ENCODE results near the gene TMEM208. TPM values are rescaled to one million over a fixed set of nuclear protein-coding genes. Genes with fewer than 3 reads are reported as not detected.
A peak's percentile ranks its signal among the peaks of the same experiment; 100 is the strongest.

TMEM208 gene
- polyA plus RNA-seq, 1 of the 3 experiments (the other 2 are of a cell fraction) = 98.2 TPM

DNA sequence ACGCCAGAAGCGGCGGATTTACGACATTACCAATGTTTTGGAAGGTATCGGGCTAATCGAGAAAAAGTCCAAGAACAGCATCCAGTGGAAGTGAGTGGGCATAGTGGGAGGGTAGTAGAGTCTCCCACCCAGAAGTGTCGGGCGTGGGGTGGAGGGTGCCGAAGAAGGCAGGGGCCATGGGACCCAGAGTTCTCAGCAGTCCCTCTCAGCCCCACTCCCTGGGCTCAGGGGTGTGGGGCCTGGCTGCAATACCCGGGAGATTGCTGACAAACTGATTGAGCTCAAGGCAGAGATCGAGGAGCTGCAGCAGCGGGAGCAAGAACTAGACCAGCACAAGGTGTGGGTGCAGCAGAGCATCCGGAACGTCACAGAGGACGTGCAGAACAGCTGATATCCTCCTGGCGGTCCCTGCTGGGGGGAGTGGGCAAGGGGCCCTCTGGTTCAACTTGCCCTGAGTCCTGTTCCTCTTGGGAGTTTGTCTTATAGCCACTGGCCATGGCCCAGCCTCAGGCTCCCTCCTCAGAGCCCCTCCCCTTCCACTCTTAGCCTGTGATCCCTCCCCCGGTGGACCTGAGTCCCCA, 34.1 kb upstream of the TMEM208 start:
- POLR2A ChIA-PET = interaction anchor here (0.6 to 2.9 kb wide), 8 partner anchors 9 to 220 kb away, joined by 3 to 8 read pairs (median 4); partner anchors contain the start of genes NOL3 and TMEM208
- Histone ChIP-seq H3K79me2 (ENCODE audit: insufficient read depth) (peaks cover 50% of the 10 kb centered on the region), H3K9me3 (no peaks in the 10 kb centered on the region), H3K27me3 (ENCODE audit: insufficient read depth) (no peaks in the 10 kb centered on the region), H3K4me1 (ENCODE audit: control insufficient read depth in 1 of 2, insufficient read depth in 2 of 2, low read depth in 1 of 2, low read length in 1 of 2) (peaks cover 8 to 25% of the 10 kb centered on the region in 2 experiments; a peak in 3 of 4 replicates), H3K9ac (peak overlapping the region; percentile 98), H3K4me2 (peak overlapping the region; percentile 100), H3K9me2 (no peaks in the 10 kb centered on the region), H3K27ac (ENCODE audit: low read depth in 2 of 2, low read length in 1 of 2) (peak overlapping the region; percentile 76 to 80; a peak in 2 of 4 replicates), H2AFZ (ENCODE audit: low read depth) (no peak overlapping the region), H3K4me3 (ENCODE audit: low read depth in 2 of 2, low read length in 1 of 2) (peak overlapping the region; percentile 96 to 99), H3F3A (replicated peaks; ENCODE audit: insufficient read depth) (peaks cover 28% of the 10 kb centered on the region), H4K20me1 (ENCODE audit: insufficient read depth) (peaks cover 21% of the 10 kb centered on the region), H3K36me3 (replicated peaks in 1 of 2; ENCODE audit: control insufficient read depth in 1 of 2, insufficient read depth in 2 of 2, low read length in 1 of 2) (peaks cover 29 to 48% of the 10 kb centered on the region in 2 experiments)
- 4% methylated on average over 14 of the region's 17 CpGs for WGBS (ENCODE audit: low lambda C conversion rate)
- CTCF ChIA-PET = interaction anchor here (0.6 to 1.4 kb wide), 9 partner anchors 16 to 369 kb away, joined by 3 to 4 read pairs (median 3); partner anchors contain the start of genes CTCF, NOL3 and TMEM208
- TF ChIP-seq NRF1 (IDR thresholded peaks at IDR 0.05; ENCODE audit: low read depth, low read length) (no peak), MXI1 (IDR thresholded peaks at IDR 0.05; ENCODE audit: low read depth, low read length) (no peak), FOXJ3 (CRISPR knock-in tag; IDR thresholded peaks at IDR 0.05) (no peak), RFX5 (IDR thresholded peaks at IDR 0.05; ENCODE audit: low read length) (no peak), TEAD4 (IDR thresholded peaks at IDR 0.05; ENCODE audit: borderline replicate concordance, insufficient read depth) (no peak)
- DNase-seq = peak; percentile 44

DNA sequence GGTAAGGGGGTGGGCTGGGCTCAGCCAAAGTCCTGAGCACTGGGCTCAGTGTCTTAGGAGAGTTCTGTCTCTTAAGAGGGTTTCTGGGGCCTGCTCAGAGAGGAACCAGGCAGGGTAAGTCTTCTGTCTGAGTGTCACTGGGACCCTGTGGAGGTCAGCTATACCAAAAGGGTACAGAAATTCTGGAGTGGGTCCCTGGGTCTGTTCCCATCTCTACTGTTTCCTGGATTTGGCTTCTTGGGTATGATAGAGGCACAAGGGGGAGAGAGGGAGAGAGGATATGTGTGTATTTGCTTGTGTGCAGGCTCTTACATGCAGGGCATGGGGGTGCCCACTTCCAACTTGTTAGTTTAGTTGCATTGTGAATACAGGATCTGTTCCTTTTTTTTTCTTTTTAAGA, 33.4 kb upstream of the TMEM208 start:
- no peaks in the 10 kb centered on the region for H3K9me3 ChIP-seq
- H4K20me1 ChIP-seq (ENCODE audit: insufficient read depth) = peaks cover 21% of the 10 kb centered on the region
- H3K9me2 ChIP-seq = no peaks in the 10 kb centered on the region
- no peak overlapping the region for H2AFZ ChIP-seq (ENCODE audit: low read depth)
- H3K9ac ChIP-seq = peak overlapping the region; percentile 98
- DNase-seq = no peak
- CTCF ChIA-PET = interaction anchor here (0.9 to 1.8 kb wide), 7 partner anchors 8 to 235 kb away, joined by 3 to 8 read pairs (median 3); partner anchors contain the start of gene TMEM208
- TF ChIP-seq ELF1 (IDR thresholded peaks at IDR 0.05) (no peak), YY1 (IDR thresholded peaks at IDR 0.05; ENCODE audit: low read depth) (no peak), FOXM1 (IDR thresholded peaks at IDR 0.05; ENCODE audit: low read depth) (no peak), MXI1 (IDR thresholded peaks at IDR 0.05; ENCODE audit: low read depth, low read length) (no peak), RXRA (IDR thresholded peaks at IDR 0.05; ENCODE audit: borderline replicate concordance, low read depth) (no peak), NRF1 (IDR thresholded peaks at IDR 0.05; ENCODE audit: low read depth, low read length) (no peak), RCOR1 (IDR thresholded peaks at IDR 0.05; ENCODE audit: low read length) (no peak), SMC3 (IDR thresholded peaks at IDR 0.05; ENCODE audit: low read depth, low read length) (no peak), EZH2phosphoT487 (IDR thresholded peaks at IDR 0.05; ENCODE audit: borderline replicate concordance, low read depth) (no peak), RFX5 (IDR thresholded peaks at IDR 0.05; ENCODE audit: low read length) (no peak), POLR2AphosphoS5 (IDR thresholded peaks at IDR 0.05; ENCODE audit: low read depth, low read length) (no peak), TEAD4 (IDR thresholded peaks at IDR 0.05; ENCODE audit: borderline replicate concordance, insufficient read depth) (no peak)
- TF ChIP-seq, protein P1, sequence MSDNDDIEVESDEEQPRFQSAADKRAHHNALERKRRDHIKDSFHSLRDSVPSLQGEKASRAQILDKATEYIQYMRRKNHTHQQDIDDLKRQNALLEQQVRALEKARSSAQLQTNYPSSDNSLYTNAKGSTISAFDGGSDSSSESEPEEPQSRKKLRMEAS (IDR thresholded peaks at IDR 0.05; ENCODE audit: low read depth) = no peak
- TF ChIP-seq, protein P2, sequence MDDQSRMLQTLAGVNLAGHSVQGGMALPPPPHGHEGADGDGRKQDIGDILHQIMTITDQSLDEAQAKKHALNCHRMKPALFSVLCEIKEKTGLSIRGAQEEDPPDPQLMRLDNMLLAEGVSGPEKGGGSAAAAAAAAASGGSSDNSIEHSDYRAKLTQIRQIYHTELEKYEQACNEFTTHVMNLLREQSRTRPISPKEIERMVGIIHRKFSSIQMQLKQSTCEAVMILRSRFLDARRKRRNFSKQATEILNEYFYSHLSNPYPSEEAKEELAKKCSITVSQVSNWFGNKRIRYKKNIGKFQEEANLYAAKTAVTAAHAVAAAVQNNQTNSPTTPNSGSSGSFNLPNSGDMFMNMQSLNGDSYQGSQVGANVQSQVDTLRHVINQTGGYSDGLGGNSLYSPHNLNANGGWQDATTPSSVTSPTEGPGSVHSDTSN (IDR thresholded peaks at IDR 0.05) = no peak
- TF ChIP-seq, protein P3, sequence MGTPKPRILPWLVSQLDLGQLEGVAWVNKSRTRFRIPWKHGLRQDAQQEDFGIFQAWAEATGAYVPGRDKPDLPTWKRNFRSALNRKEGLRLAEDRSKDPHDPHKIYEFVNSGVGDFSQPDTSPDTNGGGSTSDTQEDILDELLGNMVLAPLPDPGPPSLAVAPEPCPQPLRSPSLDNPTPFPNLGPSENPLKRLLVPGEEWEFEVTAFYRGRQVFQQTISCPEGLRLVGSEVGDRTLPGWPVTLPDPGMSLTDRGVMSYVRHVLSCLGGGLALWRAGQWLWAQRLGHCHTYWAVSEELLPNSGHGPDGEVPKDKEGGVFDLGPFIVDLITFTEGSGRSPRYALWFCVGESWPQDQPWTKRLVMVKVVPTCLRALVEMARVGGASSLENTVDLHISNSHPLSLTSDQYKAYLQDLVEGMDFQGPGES (IDR thresholded peaks at IDR 0.05; ENCODE audit: low read depth, low read length) = no peak
- TF ChIP-seq, protein P4, sequence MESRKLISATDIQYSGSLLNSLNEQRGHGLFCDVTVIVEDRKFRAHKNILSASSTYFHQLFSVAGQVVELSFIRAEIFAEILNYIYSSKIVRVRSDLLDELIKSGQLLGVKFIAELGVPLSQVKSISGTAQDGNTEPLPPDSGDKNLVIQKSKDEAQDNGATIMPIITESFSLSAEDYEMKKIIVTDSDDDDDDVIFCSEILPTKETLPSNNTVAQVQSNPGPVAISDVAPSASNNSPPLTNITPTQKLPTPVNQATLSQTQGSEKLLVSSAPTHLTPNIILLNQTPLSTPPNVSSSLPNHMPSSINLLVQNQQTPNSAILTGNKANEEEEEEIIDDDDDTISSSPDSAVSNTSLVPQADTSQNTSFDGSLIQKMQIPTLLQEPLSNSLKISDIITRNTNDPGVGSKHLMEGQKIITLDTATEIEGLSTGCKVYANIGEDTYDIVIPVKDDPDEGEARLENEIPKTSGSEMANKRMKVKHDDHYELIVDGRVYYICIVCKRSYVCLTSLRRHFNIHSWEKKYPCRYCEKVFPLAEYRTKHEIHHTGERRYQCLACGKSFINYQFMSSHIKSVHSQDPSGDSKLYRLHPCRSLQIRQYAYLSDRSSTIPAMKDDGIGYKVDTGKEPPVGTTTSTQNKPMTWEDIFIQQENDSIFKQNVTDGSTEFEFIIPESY (IDR thresholded peaks at IDR 0.05; ENCODE audit: borderline replicate concordance, low read depth) = no peak
- TF ChIP-seq, protein P5, sequence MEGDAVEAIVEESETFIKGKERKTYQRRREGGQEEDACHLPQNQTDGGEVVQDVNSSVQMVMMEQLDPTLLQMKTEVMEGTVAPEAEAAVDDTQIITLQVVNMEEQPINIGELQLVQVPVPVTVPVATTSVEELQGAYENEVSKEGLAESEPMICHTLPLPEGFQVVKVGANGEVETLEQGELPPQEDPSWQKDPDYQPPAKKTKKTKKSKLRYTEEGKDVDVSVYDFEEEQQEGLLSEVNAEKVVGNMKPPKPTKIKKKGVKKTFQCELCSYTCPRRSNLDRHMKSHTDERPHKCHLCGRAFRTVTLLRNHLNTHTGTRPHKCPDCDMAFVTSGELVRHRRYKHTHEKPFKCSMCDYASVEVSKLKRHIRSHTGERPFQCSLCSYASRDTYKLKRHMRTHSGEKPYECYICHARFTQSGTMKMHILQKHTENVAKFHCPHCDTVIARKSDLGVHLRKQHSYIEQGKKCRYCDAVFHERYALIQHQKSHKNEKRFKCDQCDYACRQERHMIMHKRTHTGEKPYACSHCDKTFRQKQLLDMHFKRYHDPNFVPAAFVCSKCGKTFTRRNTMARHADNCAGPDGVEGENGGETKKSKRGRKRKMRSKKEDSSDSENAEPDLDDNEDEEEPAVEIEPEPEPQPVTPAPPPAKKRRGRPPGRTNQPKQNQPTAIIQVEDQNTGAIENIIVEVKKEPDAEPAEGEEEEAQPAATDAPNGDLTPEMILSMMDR (IDR thresholded peaks at IDR 0.05) = no peak
- H3K4me3 ChIP-seq (ENCODE audit: low read depth in 2 of 2, low read length in 1 of 2) = peak overlapping the region; percentile 96 to 99
- H3K27me3 ChIP-seq (ENCODE audit: insufficient read depth) = no peaks in the 10 kb centered on the region
- peaks cover 50% of the 10 kb centered on the region for H3K79me2 ChIP-seq (ENCODE audit: insufficient read depth)
- POLR2A ChIA-PET = interaction anchor here (0.6 to 2.9 kb wide), 6 partner anchors 8 to 219 kb away, joined by 3 to 8 read pairs (median 4); partner anchors contain the start of gene TMEM208
- H3K4me2 ChIP-seq = peak overlapping the region; percentile 100
- H3F3A ChIP-seq (replicated peaks; ENCODE audit: insufficient read depth) = peaks cover 31% of the 10 kb centered on the region
- H3K36me3 ChIP-seq (replicated peaks in 1 of 2; ENCODE audit: control insufficient read depth in 1 of 2, insufficient read depth in 2 of 2, low read length in 1 of 2) = peaks cover 30 to 54% of the 10 kb centered on the region in 2 experiments
- H3K27ac ChIP-seq (ENCODE audit: low read depth in 2 of 2, low read length in 1 of 2) = peak overlapping the region; percentile 29 to 76; a peak in 2 of 4 replicates
- H3K4me1 ChIP-seq (ENCODE audit: control insufficient read depth in 1 of 2, insufficient read depth in 2 of 2, low read depth in 1 of 2, low read length in 1 of 2) = peaks cover 8 to 25% of the 10 kb centered on the region in 2 experiments; a peak in 3 of 4 replicates

Measured in SK-N-SH (cell line).